ENCODE measurements around the gene GIPC1.
"Not testable (repeated sequence)": the region's sequence is repeated elsewhere in the genome, so short reads cannot be mapped to it uniquely, and the experiment has no call there.

The GIPC1 gene

DNA sequence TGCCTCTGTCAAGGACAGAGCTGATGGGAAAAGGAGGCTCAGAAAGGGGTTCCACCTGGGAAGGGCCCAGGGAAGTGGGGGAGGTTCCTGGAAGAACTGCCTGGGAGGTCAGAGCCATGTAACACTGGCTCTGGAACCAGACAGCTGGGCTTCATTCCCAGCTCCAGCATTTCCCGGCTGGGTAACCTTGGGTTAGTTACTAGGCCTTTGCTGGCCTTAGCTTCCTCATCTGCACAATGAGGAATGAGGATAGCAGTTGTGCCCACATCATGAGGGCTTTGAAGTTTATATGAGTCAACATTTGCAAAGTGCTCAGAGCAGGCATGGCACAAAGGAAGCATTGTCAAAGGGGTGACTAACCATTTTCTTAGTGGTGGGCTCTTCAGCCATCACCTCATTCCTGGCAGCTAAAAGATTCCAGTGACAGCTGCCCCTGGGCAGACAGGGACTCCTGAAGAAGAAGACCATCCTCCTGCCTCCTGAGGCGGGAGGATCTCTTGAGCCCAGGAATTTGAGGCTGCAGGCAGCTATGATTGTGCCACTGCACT is 24.0 kb upstream of the GIPC1 start:
- no peak overlapping the region for H3K4me3 ChIP-seq
- peak overlapping the region in 19 of 21 experiments; percentile 7 to 99 (median 91) for H3K27ac ChIP-seq

- Histone ChIP-seq H3K4me3 (peak overlapping the region in 1 of 7 experiments; percentile 98), H3K27ac (peak overlapping the region in 20 of 21 experiments; percentile 74 to 99 (median 91))
Measured at GRCh38 chr19:14519245-14519859, 23.4 kb upstream of the GIPC1 start.

- H3K4me3 ChIP-seq, result peak within 1 kb of the TSS; percentile 57 to 99 (median 96)
- peak within 1 kb of the TSS; percentile 81 to 99 (median 97) for H3K27ac ChIP-seq
Measured at GRCh38 chr19:14517840-14518505, 22.0 kb upstream of the GIPC1 start, which contains the start of gene DNAJB1. Gene DNAJB1 (minus strand): TSS chr19:14518397. CDS start chr19:14518349, 48 bp downstream.

- Histone ChIP-seq H3K4me3 (peak overlapping the region; percentile 57 to 99 (median 96)), H3K27ac (peak overlapping the region; percentile 81 to 99 (median 97))
Measured at GRCh38 chr19:14517446-14517839, 21.5 kb upstream of the GIPC1 start.

- H3K27ac ChIP-seq, result peak overlapping the region in 20 of 21 experiments; percentile 81 to 99 (median 97)
Measured at GRCh38 chr19:14516746-14517438, 21.0 kb upstream of the GIPC1 start.

DNA sequence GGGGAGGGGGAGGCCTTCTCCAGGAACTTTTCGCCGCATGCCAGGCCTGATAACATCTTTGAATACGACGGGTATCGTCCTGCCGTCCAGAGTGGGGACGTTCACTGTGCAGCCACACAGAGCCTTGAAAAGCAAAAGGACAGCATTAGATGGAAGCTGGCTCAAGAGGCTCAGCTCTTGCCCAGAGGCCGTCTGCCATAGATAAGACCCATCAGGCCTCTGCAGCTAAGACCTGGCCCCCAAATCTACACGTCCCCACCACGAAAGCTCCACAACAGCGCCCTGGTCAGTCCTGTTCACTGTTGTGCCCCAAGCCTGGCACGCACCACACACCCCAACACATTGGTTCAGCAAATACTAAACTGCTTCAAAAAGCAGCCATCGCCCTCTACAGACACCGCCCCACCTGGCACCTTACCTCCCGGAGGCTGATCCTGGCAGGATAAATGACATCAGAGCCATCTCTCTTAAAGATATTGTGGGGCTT is 20.2 kb upstream of the GIPC1 start:
- peak overlapping the region in 12 of 21 experiments; percentile 26 to 99 (median 98) for H3K27ac ChIP-seq
- H3K4me3 ChIP-seq, result peak overlapping the region; percentile 57 to 99 (median 96)

More at GRCh38 chr19:14516746-14517438, 21.0 kb upstream of the GIPC1 start:
- peak overlapping the region; percentile 57 to 99 (median 96) for H3K4me3 ChIP-seq

DNA sequence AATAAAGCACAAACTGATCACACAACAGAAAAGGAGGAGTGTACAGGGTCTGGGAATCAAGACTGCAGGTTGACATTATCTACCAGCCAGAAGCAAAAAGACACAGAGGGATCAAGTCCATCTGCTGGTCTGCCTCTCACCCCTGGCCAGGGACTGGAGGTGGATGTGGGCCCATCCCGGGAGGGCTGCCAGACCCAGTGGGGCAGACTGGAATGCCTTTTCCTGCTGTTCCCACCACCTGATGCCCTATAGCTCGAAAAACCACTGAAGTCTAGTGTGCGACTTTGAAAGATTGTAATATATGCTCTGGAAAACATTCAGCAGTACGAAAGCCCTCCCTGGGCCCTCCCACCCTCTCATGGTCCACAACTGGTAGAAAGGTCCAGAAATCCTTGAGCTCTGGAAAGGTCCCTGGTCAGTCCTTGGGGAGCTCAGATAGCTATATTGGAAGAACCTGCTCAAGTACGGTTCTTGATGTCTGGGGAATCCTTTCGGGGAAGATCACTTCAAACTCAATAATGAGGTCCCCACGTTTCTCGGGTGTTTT is 19.6 kb upstream of the GIPC1 start:
- Histone ChIP-seq H3K27ac (peak overlapping the region in 9 of 21 experiments; percentile 26 to 98 (median 95)), H3K4me3 (peak overlapping the region; percentile 57 to 99 (median 96))

DNA sequence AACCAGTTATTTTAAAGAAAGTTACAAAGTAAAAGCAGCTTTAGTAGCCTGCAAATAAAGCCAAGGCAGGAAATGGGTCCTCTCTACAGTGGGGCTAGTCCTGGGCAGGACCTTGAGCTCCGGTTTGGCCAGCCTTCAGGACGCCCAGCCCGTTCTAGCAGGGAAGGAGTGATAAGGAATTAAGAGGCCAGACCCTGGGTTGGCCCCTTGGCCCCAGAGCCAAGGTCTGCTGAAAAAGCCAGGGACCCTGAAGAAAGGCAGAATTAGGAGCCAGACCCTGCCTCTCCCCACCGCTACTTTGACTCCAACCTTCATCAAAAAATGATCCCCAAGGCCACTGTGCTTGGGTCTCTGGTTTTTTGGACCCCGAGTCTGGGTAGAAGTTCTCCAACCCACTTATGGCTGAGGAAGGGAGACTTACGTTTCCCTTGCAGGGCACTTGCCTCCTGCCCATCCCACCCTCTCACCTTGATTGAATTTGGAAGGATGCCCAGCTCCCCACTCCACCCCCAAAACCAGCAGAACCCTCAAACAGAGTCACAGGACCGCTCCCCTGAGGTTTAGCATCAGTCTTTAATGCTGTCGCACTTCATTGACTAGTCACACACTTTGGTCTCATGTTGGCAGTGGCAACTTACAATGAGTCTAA is 18.4 kb upstream of the GIPC1 start:
- Histone ChIP-seq H3K4me3 (no peak overlapping the region), H3K27ac (peak overlapping the region in 1 of 21 experiments; percentile 32)

DNA sequence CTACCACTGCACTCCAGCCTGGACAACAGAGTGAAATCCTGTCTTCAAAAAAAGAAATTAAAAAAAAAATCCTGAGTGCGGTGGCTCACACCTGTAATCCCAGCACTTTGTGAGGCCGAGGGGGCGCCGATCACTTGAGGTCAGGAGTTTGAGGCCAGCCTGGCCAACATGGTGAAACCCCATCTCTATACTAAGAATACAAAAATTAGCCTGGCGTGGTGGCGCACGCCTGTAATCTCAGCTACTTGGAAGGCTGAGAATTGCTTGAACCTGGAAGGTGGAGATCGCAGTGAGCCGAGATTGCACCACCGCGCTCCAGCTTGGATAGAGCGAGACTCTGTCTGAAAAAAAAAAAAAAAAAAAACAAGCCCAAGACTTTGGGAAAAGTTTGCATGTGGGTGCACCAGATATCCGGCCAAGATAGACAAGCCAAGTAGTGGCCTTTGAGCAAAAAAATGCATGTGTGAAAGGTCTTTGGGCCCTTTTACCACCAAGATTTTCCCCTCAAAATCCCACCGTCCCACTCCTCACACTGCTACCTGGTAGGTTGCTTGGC is 16.6 kb upstream of the GIPC1 start:
- Histone ChIP-seq H3K27ac (no peak overlapping the region), H3K4me3 (no peak overlapping the region)

GRCh38 chr19:14511229-14511593 is 15.3 kb upstream of the GIPC1 start:
- Histone ChIP-seq H3K27ac (peak overlapping the region in 6 of 21 experiments; percentile 12 to 63 (median 38)), H3K4me3 (no peak overlapping the region)

DNA sequence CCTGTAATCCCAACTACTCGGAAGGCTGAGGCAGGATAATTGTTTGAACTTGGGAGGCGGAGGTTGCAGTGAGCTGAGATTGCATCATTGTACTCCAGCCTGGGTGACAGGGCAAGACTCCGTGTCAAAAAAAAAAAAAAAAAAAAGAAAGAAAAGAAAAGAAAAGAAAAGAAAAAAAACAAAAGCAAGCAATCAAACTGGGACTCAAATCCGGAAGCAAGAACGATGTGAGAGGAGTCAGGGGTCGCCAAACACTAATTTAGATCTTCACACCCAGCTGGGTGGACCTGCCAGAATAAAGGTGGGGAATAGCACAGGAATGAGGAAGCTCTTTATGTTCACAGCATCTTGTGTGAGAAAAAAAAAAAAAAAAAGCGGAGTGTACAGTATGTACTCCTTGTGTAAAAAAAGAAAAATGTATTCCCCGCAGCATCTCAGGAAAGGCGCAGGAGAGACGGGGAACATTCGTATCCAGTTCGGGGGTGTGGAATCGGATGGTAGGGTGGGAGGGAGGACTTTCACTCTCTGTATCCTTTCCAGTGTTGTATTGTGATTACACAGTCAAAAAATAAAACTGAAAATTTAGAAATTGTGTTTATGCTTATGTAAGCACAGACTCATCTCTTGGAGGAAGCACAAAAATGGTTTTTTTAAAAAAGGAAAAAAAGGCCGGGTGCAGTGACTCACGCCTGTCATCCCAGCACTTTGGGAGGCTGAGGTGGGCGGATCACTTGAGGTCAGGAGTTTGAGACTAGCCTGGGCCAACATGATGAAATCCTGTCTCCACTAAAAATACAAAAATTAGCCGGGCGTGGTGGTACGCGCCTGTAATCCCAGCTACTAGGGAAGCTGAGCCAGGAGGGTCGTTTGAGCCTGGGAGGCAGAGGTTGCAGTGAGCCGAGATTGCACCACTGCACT is 14.6 kb upstream of the GIPC1 start:
- Histone ChIP-seq H3K27ac (peak overlapping the region in 13 of 21 experiments; percentile 26 to 73 (median 50)), H3K4me3 (no peak overlapping the region)

GRCh38 chr19:14507704-14508542 is 12.0 kb upstream of the GIPC1 start:
- Histone ChIP-seq H3K4me3 (no peak overlapping the region), H3K27ac (peak overlapping the region in 6 of 21 experiments; percentile 1 to 86 (median 48))

DNA sequence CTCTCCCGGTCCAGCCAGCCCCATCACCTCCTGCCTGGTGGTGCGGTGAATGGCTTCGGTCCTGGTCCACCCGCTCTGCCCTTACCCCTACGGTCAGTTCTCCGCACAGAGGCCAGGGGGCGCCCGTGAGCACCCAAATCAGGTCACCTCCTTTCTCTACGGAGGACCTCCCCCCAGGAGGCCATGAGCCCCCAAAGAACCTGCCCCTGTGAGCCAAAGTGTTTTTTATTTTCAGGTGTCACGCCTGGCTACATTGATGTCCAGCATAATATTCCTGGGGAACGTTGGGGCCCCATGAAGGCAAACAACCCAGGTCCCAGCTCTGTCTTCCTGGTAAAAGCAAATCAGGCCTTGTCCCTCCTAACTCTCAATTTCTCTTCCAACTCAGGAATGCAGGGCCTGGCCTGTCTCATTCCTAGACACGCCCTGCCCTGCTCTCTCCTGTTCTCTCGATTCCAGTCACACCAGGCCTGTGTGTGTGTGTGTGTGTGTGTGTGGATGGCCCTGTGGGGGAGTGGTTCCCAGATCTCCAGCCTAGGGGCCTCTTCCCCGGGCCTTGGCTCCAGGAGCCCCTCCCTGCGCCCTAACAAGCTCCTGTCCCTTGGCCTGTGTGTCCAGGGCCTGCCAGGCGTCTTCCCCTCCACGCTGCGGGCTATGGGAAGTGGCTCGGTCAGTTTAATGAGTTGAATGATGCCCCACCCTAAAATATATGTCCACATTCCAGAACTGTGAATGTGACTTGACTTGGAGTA is 9.7 kb upstream of the GIPC1 start:
- Histone ChIP-seq H3K4me3 (no peak overlapping the region), H3K27ac (peak overlapping the region in 20 of 21 experiments; percentile 32 to 86 (median 76))

DNA sequence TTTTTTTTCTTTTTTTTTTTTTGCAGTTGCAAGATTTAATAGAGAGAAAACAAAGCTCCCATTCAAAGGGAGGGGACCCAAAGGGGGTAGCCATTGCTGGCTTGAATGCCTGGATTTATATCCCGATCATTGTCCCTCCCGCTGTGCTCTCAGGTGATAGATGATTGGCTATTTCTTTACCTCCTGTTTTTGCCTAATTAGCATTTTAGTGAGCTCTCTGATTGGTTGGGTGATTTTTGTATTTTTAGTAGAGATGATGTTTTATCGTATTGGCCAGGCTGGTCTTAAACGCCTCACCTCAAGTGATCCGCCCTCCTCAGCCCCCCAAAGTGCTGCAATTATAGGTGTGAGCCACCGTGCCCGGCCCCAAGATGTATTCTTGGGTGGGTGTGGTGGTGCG is 8.6 kb upstream of the GIPC1 start:
- H3K27ac ChIP-seq, result peak overlapping the region in 3 of 21 experiments; percentile 64 to 79 (median 76)
- H3K4me3 ChIP-seq, result not testable (repeated sequence)

GRCh38 chr19:14503285-14503684 is 7.4 kb upstream of the GIPC1 start:
- H3K4me3 ChIP-seq, result no peak overlapping the region
- H3K27ac ChIP-seq, result no peak overlapping the region
